Measurements from ENCODE around the gene SCNN1G.
"Not testable (repeated sequence)": the region's sequence is repeated elsewhere in the genome, so short reads cannot be mapped to it uniquely, and the experiment has no call there.

The SCNN1G gene

DNA sequence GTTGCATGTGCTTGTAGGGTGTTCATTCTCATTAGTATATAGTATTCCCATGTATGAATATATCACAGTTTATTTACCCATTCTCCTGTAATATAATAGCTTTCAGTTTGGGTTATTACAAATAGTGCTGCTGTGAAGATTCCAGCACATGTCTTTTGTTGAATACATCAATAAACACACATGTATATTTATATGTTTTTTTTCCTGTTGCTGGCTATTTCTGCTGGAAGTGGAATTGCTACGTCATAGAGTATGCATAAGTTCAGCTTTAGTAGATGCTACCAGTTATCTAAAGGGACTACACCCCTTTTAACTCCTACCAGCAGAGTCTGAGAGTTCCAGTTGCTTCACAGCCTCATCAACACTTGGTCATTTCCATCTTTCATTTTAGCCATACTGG lies 67.3 kb downstream of the SCNN1G start:
- Histone ChIP-seq H3K27me3 (ENCODE audit: low read length) (no peaks in the 10 kb centered on the region), H3F3A (ENCODE audit: insufficient read depth) (no peaks in the 10 kb centered on the region), H3K9ac (ENCODE audit: low read length) (no peak overlapping the region), H3K27ac (ENCODE audit: low read depth, low read length) (no peak overlapping the region), H3K9me3 (ENCODE audit: insufficient read depth, low read length) (no peaks in the 10 kb centered on the region), H3K4me2 (ENCODE audit: low read depth, low read length, poor library complexity, severe bottlenecking) (no peak overlapping the region), H3K4me3 (ENCODE audit: insufficient read depth, low read length, poor library complexity, severe bottlenecking) (no peak overlapping the region), H3K9me2 (replicated peaks; ENCODE audit: insufficient read depth, low read length) (no peaks in the 10 kb centered on the region), H3K36me3 (ENCODE audit: low read length) (no peaks in the 10 kb centered on the region), H3K79me2 (ENCODE audit: insufficient read depth, low read length) (no peaks in the 10 kb centered on the region), H2AFZ (ENCODE audit: low read depth, low read length, severe bottlenecking) (no peak overlapping the region), H4K20me1 (ENCODE audit: low read depth, low read length) (no peaks in the 10 kb centered on the region)
- TF ChIP-seq, protein P1, sequence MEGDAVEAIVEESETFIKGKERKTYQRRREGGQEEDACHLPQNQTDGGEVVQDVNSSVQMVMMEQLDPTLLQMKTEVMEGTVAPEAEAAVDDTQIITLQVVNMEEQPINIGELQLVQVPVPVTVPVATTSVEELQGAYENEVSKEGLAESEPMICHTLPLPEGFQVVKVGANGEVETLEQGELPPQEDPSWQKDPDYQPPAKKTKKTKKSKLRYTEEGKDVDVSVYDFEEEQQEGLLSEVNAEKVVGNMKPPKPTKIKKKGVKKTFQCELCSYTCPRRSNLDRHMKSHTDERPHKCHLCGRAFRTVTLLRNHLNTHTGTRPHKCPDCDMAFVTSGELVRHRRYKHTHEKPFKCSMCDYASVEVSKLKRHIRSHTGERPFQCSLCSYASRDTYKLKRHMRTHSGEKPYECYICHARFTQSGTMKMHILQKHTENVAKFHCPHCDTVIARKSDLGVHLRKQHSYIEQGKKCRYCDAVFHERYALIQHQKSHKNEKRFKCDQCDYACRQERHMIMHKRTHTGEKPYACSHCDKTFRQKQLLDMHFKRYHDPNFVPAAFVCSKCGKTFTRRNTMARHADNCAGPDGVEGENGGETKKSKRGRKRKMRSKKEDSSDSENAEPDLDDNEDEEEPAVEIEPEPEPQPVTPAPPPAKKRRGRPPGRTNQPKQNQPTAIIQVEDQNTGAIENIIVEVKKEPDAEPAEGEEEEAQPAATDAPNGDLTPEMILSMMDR (IDR thresholded peaks at IDR 0.05; ENCODE audit: insufficient read depth, low read length, poor library complexity, severe bottlenecking): no peak
- TF ChIP-seq EZH2phosphoT487 (conservative IDR thresholded peaks at IDR 0.05; ENCODE audit: low read length): no peak

DNA sequence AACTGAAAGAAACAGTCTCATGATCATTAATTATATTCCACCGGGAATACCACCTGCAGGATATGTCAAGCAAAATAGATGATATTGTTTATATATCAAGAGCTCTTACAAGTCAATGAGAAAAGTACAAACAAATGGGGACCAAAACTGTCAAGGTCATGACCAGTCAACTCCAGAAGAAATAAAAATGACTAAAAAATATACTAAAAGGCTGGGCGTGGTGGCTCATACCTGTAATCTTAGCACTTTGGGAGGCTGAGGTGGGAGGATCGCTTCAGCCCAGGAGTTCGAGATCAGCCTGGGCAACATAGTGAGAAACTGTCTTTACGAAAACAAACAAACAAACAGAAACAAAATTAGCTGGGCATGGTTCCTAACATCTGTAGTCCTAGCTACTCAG lies 69.8 kb downstream of the SCNN1G start:
- no peak overlapping the region for H3K4me3 ChIP-seq (ENCODE audit: insufficient read depth, low read length, poor library complexity, severe bottlenecking)
- no peak for TF ChIP-seq EZH2phosphoT487 (conservative IDR thresholded peaks at IDR 0.05; ENCODE audit: low read length)
- TF ChIP-seq, protein P1 (IDR thresholded peaks at IDR 0.05; ENCODE audit: insufficient read depth, low read length, poor library complexity, severe bottlenecking): no peak
- no peaks in the 10 kb centered on the region for H3K36me3 ChIP-seq (ENCODE audit: low read length)
- no peaks in the 10 kb centered on the region for H4K20me1 ChIP-seq (ENCODE audit: low read depth, low read length)
- H3K9me3 ChIP-seq (ENCODE audit: insufficient read depth, low read length): no peaks in the 10 kb centered on the region
- H2AFZ ChIP-seq (ENCODE audit: low read depth, low read length, severe bottlenecking): no peak overlapping the region
- H3K79me2 ChIP-seq (ENCODE audit: insufficient read depth, low read length): no peaks in the 10 kb centered on the region
- H3K27ac ChIP-seq (ENCODE audit: low read depth, low read length): no peak overlapping the region
- no peak overlapping the region for H3K9ac ChIP-seq (ENCODE audit: low read length)
- no peaks in the 10 kb centered on the region for H3F3A ChIP-seq (ENCODE audit: insufficient read depth)
- no peak overlapping the region for H3K4me2 ChIP-seq (ENCODE audit: low read depth, low read length, poor library complexity, severe bottlenecking)
- H3K9me2 ChIP-seq (replicated peaks; ENCODE audit: insufficient read depth, low read length): no peaks in the 10 kb centered on the region
- H3K27me3 ChIP-seq (ENCODE audit: low read length): no peaks in the 10 kb centered on the region

DNA sequence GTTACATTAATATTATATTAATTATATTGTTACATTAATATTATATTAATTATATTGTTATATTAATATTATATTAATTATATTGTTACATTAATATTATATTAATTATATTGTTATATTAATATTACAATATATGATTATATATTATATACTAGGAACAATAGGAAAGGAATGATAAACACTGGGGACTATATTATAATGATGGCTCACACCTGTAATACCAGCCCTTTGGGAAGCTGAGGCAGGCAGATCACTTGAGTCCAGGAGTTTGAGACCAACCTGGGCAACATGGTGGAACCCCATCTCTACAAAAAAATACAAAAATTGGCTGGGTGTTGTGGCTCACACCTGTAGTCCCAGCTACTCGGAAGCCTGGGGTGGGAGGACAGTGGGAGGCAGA lies 71.1 kb downstream of the SCNN1G start:
- H3K36me3 ChIP-seq (ENCODE audit: low read length); H3K9ac ChIP-seq (ENCODE audit: low read length); H3K9me3 ChIP-seq (ENCODE audit: insufficient read depth, low read length); H3K79me2 ChIP-seq (ENCODE audit: insufficient read depth, low read length); H3F3A ChIP-seq (ENCODE audit: insufficient read depth); H3K27me3 ChIP-seq (ENCODE audit: low read length); H2AFZ ChIP-seq (ENCODE audit: low read depth, low read length, severe bottlenecking); H3K4me2 ChIP-seq (ENCODE audit: low read depth, low read length, poor library complexity, severe bottlenecking); H3K27ac ChIP-seq (ENCODE audit: low read depth, low read length); H4K20me1 ChIP-seq (ENCODE audit: low read depth, low read length); H3K9me2 ChIP-seq (replicated peaks; ENCODE audit: insufficient read depth, low read length); H3K4me3 ChIP-seq (ENCODE audit: insufficient read depth, low read length, poor library complexity, severe bottlenecking): not testable (repeated sequence)

DNA sequence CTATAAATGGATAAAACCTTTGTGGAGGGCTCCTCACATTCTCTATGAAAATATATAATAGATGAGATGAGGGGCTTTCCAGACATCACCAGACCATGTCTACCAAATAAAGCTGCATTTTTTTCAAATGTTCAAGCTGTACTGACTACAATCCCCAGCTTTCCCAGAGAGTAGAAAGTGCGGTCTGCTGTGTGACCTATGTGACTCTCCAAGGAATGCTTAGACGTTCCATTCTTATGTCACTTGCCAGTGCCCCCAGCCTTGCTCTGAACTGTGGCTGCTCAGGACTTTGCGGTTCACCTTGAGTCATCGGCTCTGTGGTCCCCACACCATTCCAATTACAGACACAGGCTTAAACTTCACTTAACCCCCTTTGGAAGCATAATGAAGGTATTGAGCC lies 71.8 kb downstream of the SCNN1G start:
- no peak overlapping the region for H3K4me3 ChIP-seq (ENCODE audit: insufficient read depth, low read length, poor library complexity, severe bottlenecking)
- H3K27me3 ChIP-seq (ENCODE audit: low read length): no peaks in the 10 kb centered on the region
- H3K9ac ChIP-seq (ENCODE audit: low read length): no peak overlapping the region
- H4K20me1 ChIP-seq (ENCODE audit: low read depth, low read length): no peaks in the 10 kb centered on the region
- no peaks in the 10 kb centered on the region for H3K36me3 ChIP-seq (ENCODE audit: low read length)
- H3K9me2 ChIP-seq (replicated peaks; ENCODE audit: insufficient read depth, low read length): no peaks in the 10 kb centered on the region
- no peaks in the 10 kb centered on the region for H3F3A ChIP-seq (ENCODE audit: insufficient read depth)
- H3K4me2 ChIP-seq (ENCODE audit: low read depth, low read length, poor library complexity, severe bottlenecking): no peak overlapping the region
- TF ChIP-seq EZH2phosphoT487 (conservative IDR thresholded peaks at IDR 0.05; ENCODE audit: low read length): no peak
- TF ChIP-seq, protein P1 (IDR thresholded peaks at IDR 0.05; ENCODE audit: insufficient read depth, low read length, poor library complexity, severe bottlenecking): no peak
- H3K9me3 ChIP-seq (ENCODE audit: insufficient read depth, low read length): no peaks in the 10 kb centered on the region
- H3K27ac ChIP-seq (ENCODE audit: low read depth, low read length): no peak overlapping the region
- no peak overlapping the region for H2AFZ ChIP-seq (ENCODE audit: low read depth, low read length, severe bottlenecking)
- no peaks in the 10 kb centered on the region for H3K79me2 ChIP-seq (ENCODE audit: insufficient read depth, low read length)

Measured in SU-DHL-6 (cell line).